Upper lobe of left lung (tissue), 6 donors: ENCODE results near the gene PTDSS2. TPM values are rescaled to one million over a fixed set of nuclear protein-coding genes. Genes with fewer than 3 reads are reported as not detected.
"Not testable (repeated sequence)": the region's sequence is repeated elsewhere in the genome, so short reads cannot be mapped to it uniquely, and the experiment has no call there.

Source experiments
- ATAC-seq, 2 donors: fragments of 200-7000 bp; cut with Tn5 transposase; one replicate each; pipeline ENCODE4 v1.9.1; 2022; ENCODE audit warnings: mild to moderate bottlenecking in 2 of 2, moderate library complexity in 2 of 2; ENCODE audit not compliant: low FRiP score in 2 of 2
- DNase-seq, 2 donors: peaks; one replicate each; pipeline ENCODE4 v3.0.0-alpha.2; 2019 to 2020
- H3K27ac ChIP-seq, 4 donors: fragments of 200-600 bp; sonication (generic); one replicate each; pipeline ENCODE4 v1.5.1; 2016 to 2019
- H3K27me3 ChIP-seq, 4 donors: fragments of 200-600 bp; sonication (generic); one replicate each; pipeline ENCODE4 v1.5.1; 2017 to 2019
- H3K36me3 ChIP-seq, 4 donors: fragments of 200-600 bp; sonication (generic); one replicate each; pipeline ENCODE4 v1.5.1; 2016 to 2019
- H3K4me1 ChIP-seq, 4 donors: fragments of 200-600 bp; sonication (generic); one replicate each; pipeline ENCODE4 v1.5.1; 2018 to 2019
- H3K4me3 ChIP-seq, 4 donors: fragments of 200-600 bp; sonication (generic); one replicate each; pipeline ENCODE4 v1.5.1; 2017 to 2019; ENCODE audit warnings: mild to moderate bottlenecking in 2 of 4, moderate library complexity in 1 of 4
- H3K9me3 ChIP-seq, 4 donors: fragments of 200-600 bp; sonication (generic); one replicate each; pipeline ENCODE4 v1.5.1; 2018 to 2019
- CTCF ChIP-seq, 6 experiments: fragments of 450-650 bp in 4 of 6; fragments of 200-600 bp in 2 of 6; sonication (generic) in 2 of 6; IDR thresholded peaks; one replicate each; pipeline ENCODE4 v1.5.1; 2016 to 2019; ENCODE audit warnings: antibody characterized with exemption in 6 of 6
- EP300 ChIP-seq, 4 donors: sonication (generic); formaldehyde crosslinking; IDR thresholded peaks; one replicate each; pipeline ENCODE4 v1.5.1; 2017; ENCODE audit warnings: antibody characterized with exemption in 4 of 4, control low read depth in 2 of 4
- POLR2A ChIP-seq, 4 donors: fragments of 450-650 bp; IDR thresholded peaks; one replicate each; pipeline ENCODE4 v1.5.1; 2016 to 2017; ENCODE audit warnings: antibody characterized with exemption in 4 of 4, mild to moderate bottlenecking in 2 of 4
- POLR2AphosphoS5 ChIP-seq, 2 donors: sonication (generic); formaldehyde crosslinking; IDR thresholded peaks; one replicate each; pipeline ENCODE4 v1.5.1; 2017; ENCODE audit warnings: antibody characterized with exemption in 2 of 2
- WGBS, 2 donors: methylation state at CpG; one replicate each; pipeline ENCODE4 v1.1.5; 2017 to 2018; 5-methylcytosine and 5-hydroxymethylcytosine counted together
- total RNA-seq, 6 donors: library from RNA; depleted of rRNA in 4 of 6; stranded (reverse); fragments of >200 nt in 4 of 6; gene quantifications; one replicate each; pipeline versions ENCODE4 v1.1.0 to v1.2.1, GENCODE V29; 2016 to 2021
- donor health status: DM: no; HTN: no; CAD: no; lungs with moderate emphysema.
- donor health status: DM: no; HTN: yes; CAD: no; lungs with severe emphysema.

PTDSS2 gene
- total RNA-seq, 6 donors from 2014 or later: 29.6 to 188 (median 45.1) TPM

GRCh38 chr11:407651-408123 is 42.4 kb upstream of the PTDSS2 start:
- TF ChIP-seq POLR2A (IDR thresholded peaks at IDR 0.05): no peak
- no peak for TF ChIP-seq POLR2AphosphoS5 (IDR thresholded peaks at IDR 0.05)
- TF ChIP-seq EP300 (IDR thresholded peaks at IDR 0.05): no peak
- TF ChIP-seq CTCF (IDR thresholded peaks at IDR 0.05): no peak
- DNase-seq: peak in 1 of 2 donors; percentile 89
- H3K27ac ChIP-seq: peak overlapping the region; percentile 38 to 74 (median 62)
- ATAC-seq: peak; percentile 2
- peaks cover 0 to 5% (median 0%) of the 10 kb centered on the region in 4 donors for H3K27me3 ChIP-seq
- 91 to 92% methylated on average over 12 to 22 of the region's 28 CpGs for WGBS, 2 donors
- peak overlapping the region in 3 of 4 donors; percentile 16 to 73 (median 64) for H3K4me3 ChIP-seq
- H3K4me1 ChIP-seq: peaks cover 15 to 27% (median 17%) of the 10 kb centered on the region in 4 donors
- peaks cover 0 to 18% (median 5%) of the 10 kb centered on the region in 4 donors for H3K36me3 ChIP-seq
- H3K9me3 ChIP-seq: no peaks in the 10 kb centered on the region

GRCh38 chr11:408154-409007 is 41.7 kb upstream of the PTDSS2 start:
- no peak for TF ChIP-seq POLR2AphosphoS5 (IDR thresholded peaks at IDR 0.05)
- TF ChIP-seq POLR2A (IDR thresholded peaks at IDR 0.05): no peak
- no peak for TF ChIP-seq EP300 (IDR thresholded peaks at IDR 0.05)
- TF ChIP-seq CTCF (IDR thresholded peaks at IDR 0.05): no peak
- Histone ChIP-seq H3K4me3 (no peak overlapping the region), H3K4me1 (peaks cover 22 to 34% (median 24%) of the 10 kb centered on the region in 4 donors), H3K9me3 (no peaks in the 10 kb centered on the region), H3K27me3 (peaks cover 0 to under 1% (median 0%) of the 10 kb centered on the region in 4 donors), H3K36me3 (peaks cover 0 to 13% (median 4%) of the 10 kb centered on the region in 4 donors), H3K27ac (peak overlapping the region in 3 of 4 donors; percentile 59 to 74 (median 65))
- peak in 1 of 2 donors; percentile 40 for DNase-seq
- WGBS, 2 donors: 91 to 97% methylated on average over 8 to 15 of the region's 15 CpGs
- ATAC-seq: no peak

- 73 to 100% methylated on average over 1 to 6 of the region's 7 CpGs for WGBS, 2 donors
- Histone ChIP-seq H3K27me3 (no peaks in the 10 kb centered on the region), H3K36me3 (peaks cover 0 to 8% (median 1%) of the 10 kb centered on the region in 4 donors), H3K4me3 (no peak overlapping the region), H3K27ac (no peak overlapping the region), H3K4me1 (peaks cover 26 to 41% (median 30%) of the 10 kb centered on the region in 4 donors), H3K9me3 (no peaks in the 10 kb centered on the region)
- no peak for TF ChIP-seq CTCF (IDR thresholded peaks at IDR 0.05)
- no peak for TF ChIP-seq POLR2AphosphoS5 (IDR thresholded peaks at IDR 0.05)
- TF ChIP-seq EP300 (IDR thresholded peaks at IDR 0.05): no peak
- no peak for TF ChIP-seq POLR2A (IDR thresholded peaks at IDR 0.05)
- DNase-seq (peak in 1 of 2 donors; percentile 47), ATAC-seq (no peak)
These were observed 41.0 kb upstream of the PTDSS2 start for GRCh38 chr11:409008-409599.

GRCh38 chr11:409600-410483 is 40.2 kb upstream of the PTDSS2 start:
- ATAC-seq (no peak), DNase-seq (peak in 1 of 2 donors; percentile 69)
- WGBS, 2 donors: 77 to 87% methylated on average over 6 to 17 of the region's 18 CpGs
- peaks cover 0 to 1% (median 0%) of the 10 kb centered on the region in 4 donors for H3K36me3 ChIP-seq
- H3K4me3 ChIP-seq: no peak overlapping the region
- H3K27ac ChIP-seq: no peak overlapping the region
- H3K9me3 ChIP-seq: no peaks in the 10 kb centered on the region
- H3K4me1 ChIP-seq: peaks cover 32 to 48% (median 36%) of the 10 kb centered on the region in 4 donors
- no peak for TF ChIP-seq CTCF (IDR thresholded peaks at IDR 0.05)
- H3K27me3 ChIP-seq: no peaks in the 10 kb centered on the region

GRCh38 chr11:410711-411110 is 39.4 kb upstream of the PTDSS2 start:
- not testable (repeated sequence) for H3K36me3 ChIP-seq, H3K4me3 ChIP-seq, H3K27me3 ChIP-seq, ATAC-seq, H3K27ac ChIP-seq, H3K9me3 ChIP-seq
- no CpG with 5 or more reads among the region's 13 CpGs for WGBS, 2 donors
- DNase-seq: peak in 1 of 2 donors; percentile 17
- H3K4me1 ChIP-seq: peaks cover 41 to 55% (median 42%) of the 10 kb centered on the region in 4 donors

- H3K36me3 ChIP-seq, H3K9me3 ChIP-seq, ATAC-seq, H3K27ac ChIP-seq, H3K27me3 ChIP-seq, H3K4me3 ChIP-seq: not testable (repeated sequence)
- peaks cover 41 to 55% (median 43%) of the 10 kb centered on the region in 4 donors for H3K4me1 ChIP-seq
- DNase-seq: peak; percentile 12 to 34
- WGBS, 2 donors: no CpG with 5 or more reads among the region's 11 CpGs
These were observed 38.6 kb upstream of the PTDSS2 start for GRCh38 chr11:411520-411919.
